D721Med (cell line): ENCODE results near the gene DCDC2C.

Experiments
- DNase-seq: peaks from one replicate; pipeline ENCODE4 v3.0.0; 2011; ENCODE audit warnings: low spot score; ENCODE audit not compliant: insufficient read length
- FAIRE-seq: peaks from 2 replicates; lab custom pipeline; 2011; peaks lifted over from hg19 to GRCh38; lab: Jason Lieb, UNC
- CTCF ChIP-seq: IDR thresholded peaks from 2 replicates; pipeline ENCODE4 v1.5.1; 2012; ENCODE audit warnings: mild to moderate bottlenecking, control low read depth; ENCODE audit not compliant: insufficient read depth; ENCODE audit errors: missing control alignments

Gene DCDC2C

DNA sequence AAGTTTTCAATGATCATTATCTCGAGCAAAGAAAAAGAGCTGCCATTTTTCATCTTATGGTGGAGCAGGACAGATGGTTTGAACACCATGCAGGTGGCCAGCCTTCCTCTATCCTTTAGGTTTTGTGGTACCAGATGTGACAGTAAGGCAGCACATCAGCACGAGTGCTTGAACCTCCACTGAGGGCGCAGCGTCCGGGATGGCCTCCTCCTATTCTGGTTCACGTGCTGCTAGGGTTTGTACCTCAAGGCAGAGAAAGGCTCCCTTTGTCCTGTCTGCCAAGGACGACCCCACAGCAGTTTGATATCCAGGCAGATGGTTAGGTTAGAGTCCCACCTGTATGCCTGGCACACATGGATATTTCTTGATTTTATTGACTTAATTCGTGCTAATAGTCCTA is 50.2 kb downstream of the DCDC2C start:
- FAIRE-seq (no peak), DNase-seq (no peak)
- TF ChIP-seq CTCF: no peak

DNA sequence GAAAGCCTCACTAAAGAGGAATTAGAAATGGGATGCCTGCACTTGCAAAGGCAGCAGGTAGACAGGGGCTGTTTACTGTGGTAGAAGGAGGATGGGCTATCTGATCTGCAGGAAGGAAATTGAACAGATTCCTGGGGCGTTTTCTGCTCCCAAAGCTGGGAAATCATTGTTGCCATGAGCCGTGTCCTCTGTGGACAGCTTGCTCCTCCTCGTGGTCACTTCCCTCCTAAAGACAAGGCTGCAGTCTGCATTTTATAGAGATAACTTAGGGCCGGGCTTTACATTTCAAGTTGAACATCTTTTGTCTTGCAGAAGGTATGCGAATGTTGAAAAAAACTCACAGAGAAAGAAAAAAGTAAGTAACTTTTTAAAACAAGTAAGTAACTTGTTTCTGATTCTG is 50.9 kb downstream of the DCDC2C start:
- DNase-seq (no peak), FAIRE-seq (no peak)
- no peak for TF ChIP-seq CTCF

- FAIRE-seq (no peak), DNase-seq (no peak)
- no peak for TF ChIP-seq CTCF
Observed at GRCh38 chr2:3754795-3755194, 51.4 kb downstream of the DCDC2C start.

GRCh38 chr2:3755277-3755676 is 51.9 kb downstream of the DCDC2C start:
- no peak for TF ChIP-seq CTCF
- FAIRE-seq (no peak), DNase-seq (no peak)

GRCh38 chr2:3756306-3756705 is 52.9 kb downstream of the DCDC2C start:
- no peak for DNase-seq
- no peak for TF ChIP-seq CTCF
- no peak for FAIRE-seq

DNA sequence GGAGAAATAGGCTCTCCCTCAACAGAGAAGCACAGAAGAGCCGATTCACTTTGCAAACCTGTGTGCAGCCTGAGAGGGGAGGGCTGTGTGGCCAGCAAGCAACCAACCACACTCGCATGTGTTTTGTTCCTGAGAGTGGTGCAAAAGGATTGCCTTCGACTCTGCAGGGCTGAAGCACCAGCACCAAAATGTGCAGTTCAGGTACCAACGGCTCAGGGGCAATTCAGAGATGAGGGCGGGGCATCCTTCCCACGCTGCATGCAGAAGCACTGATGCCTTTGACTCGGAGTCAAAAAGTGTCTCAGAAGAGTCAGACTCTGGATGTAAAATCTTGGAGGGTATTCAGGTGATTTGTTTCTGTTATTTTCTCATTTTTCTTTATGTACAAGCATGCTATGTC is 55.5 kb downstream of the DCDC2C start:
- TF ChIP-seq CTCF: no peak
- DNase-seq (no peak), FAIRE-seq (no peak)

DNA sequence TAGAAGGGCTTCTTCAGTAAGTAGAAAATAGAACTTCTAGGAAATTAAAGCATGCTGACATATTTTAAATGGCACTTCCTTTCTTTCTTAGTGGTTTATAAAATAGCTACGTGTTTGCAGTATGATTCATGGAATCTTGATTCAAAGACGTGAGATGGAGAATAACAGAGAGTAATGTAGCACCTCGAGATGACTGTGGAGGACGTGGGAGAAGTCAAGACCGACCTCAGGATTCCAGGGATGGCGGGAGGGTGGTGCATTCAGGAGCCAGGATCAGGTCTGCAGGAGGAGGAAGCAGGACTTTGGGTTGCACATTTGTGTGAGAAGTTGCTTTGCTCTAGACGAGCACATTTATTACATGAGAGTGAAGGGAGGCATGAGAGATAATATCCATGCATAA is 56.0 kb downstream of the DCDC2C start:
- no peak for TF ChIP-seq CTCF
- no peak for DNase-seq
- no peak for FAIRE-seq
